SIG-M5 treated with dmso at 0.1 percent for 504 hours (cell line): ENCODE results near the gene CD180.

ENCODE experiments used
- DNase-seq: peaks from one replicate; lab custom pipeline; 2025; ENCODE audit not compliant: unreplicated experiment; lab: John Stamatoyannopoulos, UW

CD180 gene

DNA sequence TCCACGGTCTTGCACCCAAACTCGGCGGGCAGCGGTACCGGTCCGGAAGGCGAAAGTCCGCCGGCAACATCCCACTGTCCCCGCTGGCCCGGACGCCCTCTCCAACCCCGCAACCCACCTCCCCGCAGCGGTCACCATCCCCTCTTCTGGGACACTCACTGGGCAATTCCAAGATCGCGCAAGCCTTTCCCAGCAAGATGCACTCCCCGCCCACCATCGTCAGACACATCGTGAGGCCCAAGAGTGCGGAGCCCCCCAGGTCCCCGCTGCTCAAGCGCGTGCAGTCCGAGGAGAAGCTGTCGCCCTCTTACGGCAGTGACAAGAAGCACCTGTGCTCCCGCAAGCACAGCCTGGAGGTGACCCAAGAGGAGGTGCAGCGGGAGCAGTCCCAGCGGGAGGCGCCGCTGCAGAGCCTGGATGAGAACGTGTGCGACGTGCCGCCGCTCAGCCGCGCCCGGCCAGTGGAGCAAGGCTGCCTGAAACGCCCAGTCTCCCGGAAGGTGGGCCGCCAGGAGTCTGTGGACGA lies 33.3 kb downstream of the CD180 start:
- DNase-seq: no peak

DNA sequence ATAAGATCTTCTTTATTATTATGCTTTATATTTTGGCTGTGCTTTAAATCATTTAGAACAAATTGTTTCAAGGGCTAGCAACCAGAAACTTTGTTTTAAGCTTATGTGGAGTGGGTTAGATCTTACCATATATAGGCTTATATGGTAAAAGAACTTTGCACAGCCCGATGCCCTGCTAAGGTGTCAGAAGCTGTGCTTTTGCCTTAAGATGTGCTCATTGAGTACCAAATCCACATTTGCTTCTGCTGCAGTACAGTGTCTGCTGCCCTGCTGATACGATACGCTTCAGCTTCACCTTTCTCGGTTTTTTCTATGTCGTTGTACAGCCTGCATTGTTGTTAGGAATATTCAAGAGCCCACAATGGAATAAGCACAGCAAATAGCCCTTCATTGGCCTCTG lies 34.8 kb downstream of the CD180 start:
- DNase-seq: no peak

DNA sequence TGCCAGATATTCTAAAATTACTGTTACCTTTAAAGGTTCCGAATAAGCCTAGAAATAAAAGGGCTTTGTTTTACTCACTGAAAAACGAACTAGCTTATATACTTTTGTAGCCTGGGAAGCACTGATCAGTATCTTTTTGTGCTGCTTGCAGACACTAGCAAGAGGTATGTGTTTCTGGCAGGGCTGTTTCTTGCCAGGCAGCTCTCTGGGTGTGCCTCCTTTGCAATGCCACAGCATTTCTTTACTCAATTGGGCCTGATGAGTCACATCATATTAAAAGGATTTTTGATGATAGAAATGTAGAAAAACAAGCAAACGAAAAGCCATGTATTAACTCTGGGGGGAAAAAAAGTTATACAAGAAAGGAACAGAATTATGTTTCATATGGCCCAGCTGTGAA lies 35.6 kb downstream of the CD180 start:
- DNase-seq: peak; percentile 34

DNA sequence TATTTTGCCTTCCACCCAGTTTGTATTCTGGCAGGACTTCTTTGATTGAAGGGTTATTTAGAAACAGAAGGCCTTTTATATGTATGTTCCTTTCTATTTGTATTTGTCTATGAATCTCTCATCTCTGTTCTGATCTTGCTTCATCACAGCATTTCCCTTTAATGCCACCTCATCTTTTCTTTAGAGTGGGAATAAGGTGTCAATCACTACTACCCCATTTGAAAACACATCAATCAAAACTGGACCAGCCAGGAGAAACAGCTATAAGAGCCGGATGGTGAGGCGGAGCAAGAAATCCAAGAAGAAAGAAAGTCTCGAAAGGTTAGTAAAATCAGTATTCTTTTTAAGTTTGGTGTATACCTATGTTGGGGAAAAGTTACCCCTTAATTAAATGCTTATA lies 36.3 kb downstream of the CD180 start:
- no peak for DNase-seq

DNA sequence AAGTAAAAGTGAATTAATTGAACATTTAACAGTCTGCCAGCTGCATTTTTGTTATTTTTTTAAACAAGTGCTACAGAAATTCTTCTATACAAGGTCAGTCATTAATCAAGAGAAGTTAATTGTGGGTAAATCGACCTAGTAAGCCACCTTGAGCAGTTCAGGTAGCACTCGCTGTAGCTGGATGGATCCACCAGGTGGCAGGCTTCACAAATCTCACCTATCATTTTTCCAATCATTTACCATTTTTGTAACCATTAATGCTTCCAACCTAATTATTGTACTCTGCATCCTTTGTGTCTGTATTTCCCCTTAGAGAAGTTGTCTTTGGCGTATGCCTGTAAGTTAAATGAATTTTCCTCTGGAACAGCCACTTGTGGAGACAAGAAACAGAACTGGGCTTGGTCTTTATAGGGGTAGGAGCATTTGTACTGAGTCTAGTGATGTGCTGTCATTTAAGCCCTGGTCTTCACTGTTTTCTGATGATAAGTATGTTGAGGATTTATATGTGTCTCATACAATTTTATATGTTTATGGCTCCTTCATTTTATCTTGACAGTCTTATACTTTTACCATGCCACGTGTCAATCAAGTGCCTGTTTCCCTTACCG lies 39.5 kb downstream of the CD180 start:
- DNase-seq: peak; percentile 21

DNA sequence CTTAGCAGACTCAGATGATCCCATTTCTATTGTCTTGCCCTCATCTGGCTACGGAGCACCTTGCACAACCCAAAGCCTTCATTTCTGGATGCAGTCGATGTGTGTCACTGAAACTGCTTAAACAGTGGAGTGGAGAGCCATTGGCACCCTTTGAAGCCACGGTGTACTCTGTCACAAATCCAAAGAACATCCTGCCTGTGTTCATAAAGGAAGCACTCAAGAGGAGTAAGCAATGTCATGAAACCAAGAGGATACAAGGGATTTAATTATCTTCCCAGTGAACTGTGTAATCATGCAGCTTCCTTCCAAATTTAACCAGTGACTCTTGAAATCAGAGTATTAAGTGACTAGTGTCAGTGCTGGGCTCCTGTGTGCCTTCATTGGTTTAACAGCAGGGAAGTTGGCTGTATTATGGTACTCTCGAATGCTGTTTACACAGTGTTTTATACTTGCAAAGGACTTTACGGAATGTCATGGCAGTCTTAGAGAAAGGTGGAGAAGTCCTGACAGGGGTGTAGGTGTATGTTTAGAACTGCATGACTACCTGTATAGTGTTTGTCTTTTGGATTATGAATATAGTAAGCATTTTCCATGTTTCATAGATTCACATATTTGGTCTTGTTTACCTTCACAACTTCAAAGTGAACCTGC lies 41.9 kb downstream of the CD180 start:
- DNase-seq: no peak

DNA sequence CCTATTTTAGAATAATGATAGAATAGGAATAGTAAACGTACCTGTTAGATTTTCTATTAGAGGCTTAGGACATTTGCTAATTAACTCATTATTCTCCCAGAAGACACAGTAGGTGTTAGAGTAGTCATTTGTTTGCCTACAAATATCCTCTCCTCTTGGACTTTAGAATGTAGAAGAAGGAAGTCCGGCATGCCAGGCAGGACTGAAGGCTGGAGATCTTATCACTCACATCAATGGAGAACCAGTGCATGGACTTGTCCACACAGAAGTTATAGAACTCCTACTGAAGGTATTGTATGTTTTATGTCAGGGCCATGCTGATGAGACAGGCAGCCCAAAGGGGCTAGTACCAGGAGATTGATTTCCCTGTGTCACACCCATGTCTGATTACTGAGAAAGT lies 43.3 kb downstream of the CD180 start:
- no peak for DNase-seq

DNA sequence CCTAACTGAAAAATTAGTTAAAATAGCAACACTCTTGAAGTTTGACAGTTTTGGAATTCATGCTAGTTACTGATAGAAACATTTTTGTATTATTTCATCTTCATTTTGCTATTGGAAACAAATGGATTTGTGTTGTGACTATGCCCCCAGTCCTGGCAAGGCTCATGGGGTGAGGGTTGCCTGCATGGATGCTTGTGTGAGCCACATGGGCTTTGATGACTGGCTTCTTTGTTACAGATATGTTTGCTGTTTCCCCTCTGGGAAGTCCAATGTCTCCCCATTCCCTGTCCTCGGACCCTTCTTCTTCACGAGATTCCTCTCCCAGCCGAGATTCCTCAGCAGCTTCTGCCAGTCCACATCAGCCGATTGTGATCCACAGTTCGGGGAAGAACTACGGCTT lies 44.2 kb downstream of the CD180 start:
- DNase-seq: no peak

DNA sequence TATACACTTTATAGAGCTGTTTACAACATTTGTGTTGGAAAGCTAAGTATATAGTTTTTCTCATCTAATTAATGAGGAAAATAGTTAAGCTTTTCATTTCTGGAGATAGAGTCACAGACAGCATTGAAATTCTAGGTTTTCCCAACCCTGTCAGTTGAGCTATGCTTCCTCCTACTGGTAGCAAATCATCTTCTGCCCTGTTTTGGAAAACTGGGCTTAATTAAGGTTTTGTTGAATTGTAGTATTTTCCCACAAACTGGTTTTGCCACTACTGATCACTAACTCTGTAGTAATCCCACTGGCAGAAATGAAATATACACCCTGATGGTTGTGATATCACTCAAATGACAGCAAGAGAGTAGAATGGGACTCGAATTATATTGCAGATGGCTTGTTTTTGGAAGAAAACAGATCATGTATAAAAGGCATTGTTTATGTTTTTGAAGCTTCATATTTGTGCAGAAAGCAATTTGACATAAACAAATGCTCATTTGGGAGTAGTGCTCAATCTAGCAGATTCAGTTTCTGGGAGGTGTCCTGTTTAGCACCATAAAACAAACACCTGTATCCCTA lies 46.6 kb downstream of the CD180 start:
- no peak for DNase-seq

DNA sequence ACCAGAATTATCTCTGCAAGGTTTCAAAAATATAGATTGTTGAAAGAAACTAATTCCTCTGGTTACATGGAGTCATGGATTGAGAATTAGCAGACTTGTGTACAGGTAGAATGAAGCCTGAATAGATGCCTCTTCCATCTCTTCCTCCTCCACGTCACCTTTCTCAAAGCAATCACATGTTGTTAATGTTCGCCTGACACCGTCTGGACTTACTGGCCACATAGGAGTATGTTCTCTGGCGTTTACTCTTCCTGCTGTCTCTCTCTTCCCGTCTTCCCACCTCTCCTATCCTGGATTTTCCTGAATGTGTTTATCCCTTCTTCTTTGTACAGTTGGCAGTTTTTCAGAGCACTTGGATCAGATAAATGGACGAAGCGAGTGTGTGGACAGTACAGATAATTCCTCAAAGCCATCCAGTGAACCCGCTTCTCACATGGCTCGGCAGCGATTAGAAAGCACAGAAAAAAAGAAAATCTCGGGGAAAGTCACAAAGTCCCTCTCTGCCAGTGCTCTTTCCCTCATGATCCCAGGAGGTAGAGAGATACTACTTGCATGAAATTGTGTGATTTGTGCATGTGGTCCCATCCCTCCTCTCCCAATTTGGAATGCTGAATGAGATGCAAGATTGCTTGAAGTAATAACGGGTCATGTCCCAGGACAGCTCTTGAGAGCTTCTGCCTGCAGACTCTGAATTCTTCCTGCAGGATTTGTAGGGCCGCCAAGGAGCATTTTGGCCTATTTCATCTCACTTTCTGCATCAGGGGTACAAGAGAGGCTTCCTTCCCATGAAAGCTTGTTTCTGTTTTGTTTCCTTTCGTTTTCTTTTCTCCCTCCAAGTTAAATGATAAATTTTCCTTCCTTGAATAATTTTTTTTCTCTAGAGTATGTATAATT lies 47.3 kb downstream of the CD180 start:
- DNase-seq: no peak

DNA sequence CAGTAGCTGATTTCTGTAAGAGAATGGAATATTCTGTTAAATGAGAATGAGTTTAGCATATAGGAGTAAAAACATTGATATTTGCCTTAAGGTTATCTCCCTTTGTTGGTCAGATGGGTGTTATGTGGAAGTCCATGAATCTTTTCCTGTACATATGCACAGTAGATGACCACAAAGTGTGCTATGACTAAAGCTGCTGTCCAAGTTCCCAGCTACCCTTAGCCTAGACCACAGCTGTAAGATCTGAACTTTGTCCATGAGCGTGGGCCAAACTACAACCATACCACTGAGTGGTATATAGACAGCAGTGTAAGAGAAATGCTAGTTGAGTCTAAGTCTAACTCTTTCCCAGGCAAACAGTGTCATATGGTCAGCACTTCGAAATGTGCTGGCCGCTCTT lies 48.8 kb downstream of the CD180 start:
- DNase-seq: no peak

DNA sequence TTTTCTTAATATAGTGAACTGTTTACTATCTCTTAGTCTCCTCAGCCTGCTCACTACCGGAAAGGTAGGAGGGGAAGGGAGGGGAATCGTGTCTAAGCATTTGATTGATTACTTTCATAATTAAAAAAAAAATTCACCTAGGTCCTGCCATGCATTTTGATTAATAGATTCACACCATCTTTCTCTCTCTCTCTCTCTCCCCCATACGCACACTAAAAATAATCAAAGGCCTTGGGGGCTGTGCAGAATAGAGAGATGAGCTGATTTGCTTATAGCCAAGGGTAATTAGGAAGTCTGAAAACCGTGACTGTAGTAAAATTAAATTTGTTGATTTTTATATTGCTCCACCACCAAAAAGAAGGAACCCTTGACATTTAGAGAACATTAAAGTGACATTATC lies 49.6 kb downstream of the CD180 start:
- DNase-seq: no peak

DNA sequence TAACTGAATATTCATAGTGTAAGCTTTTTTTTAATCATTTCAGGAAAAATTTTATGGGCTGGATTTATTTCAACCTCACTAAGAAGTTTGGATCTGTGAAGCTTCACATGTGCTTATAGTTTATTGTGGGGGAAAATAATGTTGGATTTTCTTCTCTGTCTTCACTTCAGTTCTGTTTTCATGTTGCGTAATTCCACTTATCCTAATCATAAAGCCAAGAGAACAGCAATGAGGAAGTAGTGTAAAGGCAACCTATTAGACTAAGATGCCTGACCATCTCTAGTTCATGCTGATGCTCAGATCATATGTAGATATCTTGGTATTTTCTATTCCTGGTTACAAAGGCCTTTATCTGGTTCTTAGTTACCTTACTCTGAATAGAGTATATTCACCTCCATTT lies 50.0 kb downstream of the CD180 start:
- DNase-seq: peak; percentile 88

DNA sequence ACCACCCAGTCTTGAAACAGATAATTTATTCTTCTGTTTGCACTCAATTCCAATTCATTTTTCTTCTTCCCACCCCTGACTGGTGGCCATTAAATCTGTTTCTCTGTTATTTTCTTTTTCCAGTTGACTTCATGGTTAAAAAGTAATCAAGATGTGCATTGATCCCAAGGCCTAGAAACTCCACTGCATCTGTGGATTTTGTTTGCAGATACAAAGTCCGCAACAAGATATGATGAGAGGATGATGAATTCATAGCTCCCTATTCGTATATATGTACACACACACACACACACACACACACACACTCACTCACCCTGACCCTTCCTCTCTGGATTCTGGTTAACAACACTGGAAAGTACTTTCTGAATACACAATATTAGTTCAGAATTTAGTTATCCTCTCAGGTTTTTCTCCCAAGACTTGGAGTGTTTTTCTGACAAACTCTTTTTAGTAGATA lies 52.4 kb downstream of the CD180 start:
- no peak for DNase-seq

DNA sequence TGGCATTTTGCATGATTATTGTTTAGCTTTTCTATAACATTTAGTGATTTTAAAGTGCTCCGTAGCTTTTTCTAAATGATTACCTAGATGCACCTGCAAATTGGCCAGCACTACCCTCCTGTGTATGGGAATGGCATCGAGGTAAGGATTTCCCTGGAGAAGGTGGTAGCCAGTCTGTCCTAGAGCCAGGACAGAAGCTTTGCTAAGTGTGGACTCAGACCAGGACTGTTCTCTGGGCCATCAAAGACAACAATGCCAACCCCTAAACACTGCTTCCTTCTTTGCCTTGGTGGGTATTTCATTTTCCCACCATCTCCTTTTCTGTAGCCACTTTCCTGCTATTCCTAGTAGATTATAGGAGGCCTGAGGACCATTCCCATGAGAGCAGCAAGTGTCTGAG lies 53.0 kb downstream of the CD180 start:
- no peak for DNase-seq

DNA sequence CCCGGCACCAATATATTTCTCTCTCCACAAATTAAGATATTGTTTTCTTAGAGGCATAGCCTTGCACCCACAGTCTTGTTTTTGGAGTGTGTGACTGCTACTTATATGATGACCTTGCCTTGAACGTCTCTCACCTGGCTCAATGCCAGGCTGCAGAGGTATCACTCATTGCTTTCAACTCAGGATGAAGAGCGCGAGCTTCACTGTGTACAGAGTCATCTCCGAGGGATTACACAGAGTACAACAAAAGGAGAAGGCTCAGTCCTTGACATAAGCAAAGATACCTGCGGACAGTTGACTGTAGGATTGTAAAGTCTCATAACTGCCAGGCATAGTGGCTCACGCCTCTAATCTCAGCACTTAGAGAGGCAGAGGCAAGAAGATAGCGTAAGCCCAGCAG lies 53.8 kb downstream of the CD180 start:
- no peak for DNase-seq

DNA sequence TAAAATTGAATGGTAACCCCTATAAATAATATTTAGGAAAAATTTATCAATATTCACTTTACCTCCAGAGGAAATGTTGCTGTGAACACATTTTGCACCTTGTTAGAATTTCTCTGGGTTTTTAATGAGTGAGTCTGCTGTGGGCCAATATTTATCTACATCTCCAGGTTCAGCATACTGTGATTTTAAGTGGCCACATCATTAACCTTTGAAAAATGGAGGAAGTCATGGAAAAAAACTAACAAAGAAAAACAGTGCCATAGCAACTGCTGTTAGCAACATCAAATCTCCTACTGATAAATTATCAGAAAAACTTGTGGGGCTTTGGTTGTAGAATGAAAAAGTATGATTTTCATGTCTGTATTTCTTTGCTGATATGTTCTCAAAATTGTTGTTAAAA lies 55.0 kb downstream of the CD180 start:
- no peak for DNase-seq

DNA sequence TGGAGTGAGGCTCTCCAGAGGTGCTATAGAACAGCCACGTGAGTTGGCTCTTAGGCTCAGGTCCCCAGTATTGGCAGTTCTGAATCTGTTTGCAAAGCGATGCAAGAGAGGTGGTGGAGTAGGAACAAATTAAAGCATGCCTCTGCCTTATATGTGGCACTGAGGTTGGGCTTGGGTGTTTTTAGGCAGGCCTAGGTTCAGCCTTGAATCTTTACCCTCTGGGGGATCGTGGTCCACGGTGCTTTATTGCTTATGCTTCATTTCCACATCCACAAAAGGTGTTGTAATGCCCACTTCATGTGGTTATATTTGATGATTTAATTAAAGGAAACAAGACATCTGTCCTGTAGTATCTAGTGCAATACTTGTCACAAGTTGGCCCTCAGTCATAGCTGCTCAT lies 56.2 kb downstream of the CD180 start:
- DNase-seq: no peak

DNA sequence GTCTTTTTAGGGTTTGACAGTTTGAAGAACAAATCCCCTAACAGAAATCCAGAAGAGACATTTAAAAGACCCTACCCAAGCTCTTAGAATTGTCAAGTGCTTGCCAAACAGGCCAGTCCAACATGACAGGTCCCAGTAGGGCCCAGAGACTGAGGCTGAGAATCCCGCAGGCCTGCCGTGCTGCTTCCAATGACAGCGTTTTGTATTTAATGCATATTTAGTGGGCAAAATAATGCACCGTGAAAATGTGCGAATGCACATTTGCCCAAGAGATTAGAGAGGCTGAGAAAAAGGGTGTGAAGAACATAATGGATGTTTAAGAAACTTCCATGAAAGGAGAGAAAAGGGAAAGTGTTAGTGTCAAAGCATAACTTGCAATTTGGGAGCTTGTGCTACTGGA lies 57.6 kb downstream of the CD180 start:
- DNase-seq: no peak

DNA sequence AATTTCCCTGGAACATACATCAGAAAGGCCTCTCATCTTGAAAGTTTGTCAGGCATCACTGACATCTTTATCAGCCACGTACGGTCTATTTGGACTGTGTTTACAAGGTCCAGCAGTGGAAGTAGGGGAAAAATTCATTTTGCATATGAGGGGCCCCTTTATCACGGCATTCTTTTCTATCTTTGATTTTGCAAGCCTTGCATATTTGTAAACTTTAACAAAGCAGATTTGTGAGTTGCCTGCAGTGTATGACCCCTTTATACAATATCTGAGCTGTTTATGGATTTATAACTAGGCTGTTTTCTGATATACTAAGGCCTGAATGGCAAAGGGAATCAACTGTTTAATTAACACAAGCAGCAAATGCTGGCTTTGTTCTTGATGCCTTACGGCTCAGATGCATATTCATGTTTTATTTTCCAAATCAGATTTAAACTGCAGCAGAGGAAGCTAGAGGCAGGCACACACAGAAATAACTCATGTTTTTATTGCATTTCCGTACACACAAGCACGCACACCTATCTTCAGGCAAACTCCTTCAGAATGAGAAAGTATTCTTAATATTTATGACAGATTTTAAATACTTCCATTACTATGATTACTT lies 61.1 kb downstream of the CD180 start:
- DNase-seq: no peak

DNA sequence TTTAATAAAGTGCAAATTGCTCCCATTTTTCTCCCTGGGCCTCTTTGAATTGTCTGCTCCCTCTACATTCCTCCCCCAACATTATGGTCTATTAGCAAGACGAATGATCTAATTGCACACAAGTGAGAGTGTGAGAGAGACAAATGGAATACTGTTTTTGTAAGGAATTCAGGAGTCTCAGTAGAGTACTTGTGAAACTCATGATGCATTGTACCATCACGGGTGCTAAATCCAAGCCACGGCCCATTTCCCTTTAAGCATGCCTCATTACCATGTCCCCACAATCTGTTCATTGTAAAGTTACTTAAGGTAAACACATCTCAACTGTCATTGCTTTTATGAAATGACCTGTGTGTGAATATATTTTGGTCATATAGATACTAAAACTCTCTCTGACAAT lies 62.8 kb downstream of the CD180 start:
- no peak for DNase-seq
